ENCODE results near the gene BTN3A1.
"Not testable (repeated sequence)": the region's sequence is repeated elsewhere in the genome, so short reads cannot be mapped to it uniquely, and the experiment has no call there.

Gene BTN3A1

GRCh38 chr6:26401987-26402658 is at the start of gene BTN3A1:
Gene BTN3A1, plus strand, starts transcription at chr6:26402275. Its CDS starts 3,289 bp downstream, at chr6:26405564.
- peak; percentile 50 to 83 for DNase-seq

GRCh38 chr6:26352315-26352714 is 49.8 kb upstream of the BTN3A1 start:
- DNase-seq: no peak

GRCh38 chr6:26354162-26354561 is 47.9 kb upstream of the BTN3A1 start:
- DNase-seq: no peak

GRCh38 chr6:26355366-26355765 is 46.7 kb upstream of the BTN3A1 start:
- DNase-seq: no peak

GRCh38 chr6:26357543-26357942 is 44.5 kb upstream of the BTN3A1 start:
- DNase-seq: not testable (repeated sequence)

GRCh38 chr6:26358511-26358981 is 43.5 kb upstream of the BTN3A1 start:
- DNase-seq: no peak

- DNase-seq: no peak
Observed at GRCh38 chr6:26359765-26360164, 42.3 kb upstream of the BTN3A1 start.

GRCh38 chr6:26360451-26361416 is 41.3 kb upstream of the BTN3A1 start:
- no peak for DNase-seq

GRCh38 chr6:26361544-26361943 is 40.5 kb upstream of the BTN3A1 start:
- DNase-seq: no peak

- no peak for DNase-seq
Observed at GRCh38 chr6:26362093-26362835, 39.8 kb upstream of the BTN3A1 start.

- no peak for DNase-seq
Observed at GRCh38 chr6:26362836-26363220, 39.2 kb upstream of the BTN3A1 start.

GRCh38 chr6:26363882-26364701 is 38.0 kb upstream of the BTN3A1 start:
- DNase-seq: no peak

GRCh38 chr6:26365633-26365995 is 36.5 kb upstream of the BTN3A1 start:
- DNase-seq: no peak

- no peak for DNase-seq
Observed at GRCh38 chr6:26366504-26366903, 35.6 kb upstream of the BTN3A1 start.

- no peak for DNase-seq
Observed at GRCh38 chr6:26367114-26367513, 35.0 kb upstream of the BTN3A1 start.

- DNase-seq: not testable (repeated sequence)
Observed at GRCh38 chr6:26371813-26372212, 30.3 kb upstream of the BTN3A1 start.

GRCh38 chr6:26372308-26373144 is 29.5 kb upstream of the BTN3A1 start:
- DNase-seq: no peak

GRCh38 chr6:26375270-26375669 is 26.8 kb upstream of the BTN3A1 start:
- no peak for DNase-seq

GRCh38 chr6:26377719-26378118 is 24.4 kb upstream of the BTN3A1 start:
- no peak for DNase-seq

- DNase-seq: not testable (repeated sequence)
Observed at GRCh38 chr6:26378143-26378542, 23.9 kb upstream of the BTN3A1 start.

- no peak for DNase-seq
Observed at GRCh38 chr6:26379292-26379691, 22.8 kb upstream of the BTN3A1 start.
